Measurements from ENCODE around the gene SMARCC2. TPM values are rescaled to one million over a fixed set of nuclear protein-coding genes. Genes with fewer than 3 reads are reported as not detected.
A peak's percentile ranks its signal among the peaks of the same experiment; 100 is the strongest.

The SMARCC2 gene
- total and polyA plus RNA-seq, 2 of the 13 experiments (the other 11 are each of a cell fraction or from before 2014, with no cell fraction given): 21.3 to 24.1 TPM

- TF ChIP-seq ZNF142 (CRISPR knock-in tag; IDR thresholded peaks at IDR 0.05) (no peak; the same call in 1 of the 2 replicates), YY1 (IDR thresholded peaks at IDR 0.05; ENCODE audit: insufficient read depth, insufficient replicate concordance, low read depth, low read length) (peak; percentile 81), SMYD3 (CRISPR knock-in tag; IDR thresholded peaks at IDR 0.05) (0 out of 2 replicates have a peak, but pooled peaks have one; percentile 53), FOXA3 (CRISPR knock-in tag; IDR thresholded peaks at IDR 0.05) (peak; percentile 71), ZNF713 (CRISPR knock-in tag; IDR thresholded peaks at IDR 0.05) (no peak), AGO2 (optimal IDR thresholded peaks at IDR 0.05; ENCODE audit: low read depth, low read length) (peak; percentile 99), ZNF136 (CRISPR knock-in tag; IDR thresholded peaks at IDR 0.05; ENCODE audit: low read depth) (no peak), ZNF768 (CRISPR knock-in tag; IDR thresholded peaks at IDR 0.05) (peak; percentile 16; the same call in 1 of the 2 replicates), HIVEP1 (CRISPR knock-in tag; IDR thresholded peaks at IDR 0.05) (peak; percentile 83), FIP1L1 (IDR thresholded peaks at IDR 0.05; ENCODE audit: borderline replicate concordance, insufficient read depth, low read depth, low read length) (peak; percentile 81; the same call in 1 of the 2 replicates), ZNF709 (CRISPR knock-in tag; IDR thresholded peaks at IDR 0.05) (peak; percentile 78; the same call in 1 of the 2 replicates), HNRNPLL (IDR thresholded peaks at IDR 0.05; ENCODE audit: low read depth, low read length, poor library complexity, severe bottlenecking) (peak; percentile 92), ZFY (CRISPR knock-in tag; IDR thresholded peaks at IDR 0.05) (peak; percentile 86), ZNF460 (CRISPR knock-in tag; IDR thresholded peaks at IDR 0.05; ENCODE audit: borderline replicate concordance) (no peak; the same call in 1 of the 2 replicates), ZMAT3 (CRISPR knock-in tag; conservative IDR thresholded peaks at IDR 0.05) (peak; percentile 53; the same call in 1 of the 2 replicates), ZNF224 (CRISPR knock-in tag; IDR thresholded peaks at IDR 0.05) (peak; percentile 71; the same call in 1 of the 2 replicates), ZNF296 (CRISPR knock-in tag; conservative IDR thresholded peaks at IDR 0.05) (no peak), ZEB1 (IDR thresholded peaks at IDR 0.05; ENCODE audit: insufficient replicate concordance, low read depth) (no peak), ZSCAN9 (CRISPR knock-in tag; IDR thresholded peaks at IDR 0.05; ENCODE audit: borderline replicate concordance) (no peak), SMARCC2 (IDR thresholded peaks at IDR 0.05) (no peak), TOE1 (CRISPR knock-in tag; IDR thresholded peaks at IDR 0.05) (peak; percentile 65; the same call in 1 of the 2 replicates)
- TF ChIP-seq, protein P1, sequence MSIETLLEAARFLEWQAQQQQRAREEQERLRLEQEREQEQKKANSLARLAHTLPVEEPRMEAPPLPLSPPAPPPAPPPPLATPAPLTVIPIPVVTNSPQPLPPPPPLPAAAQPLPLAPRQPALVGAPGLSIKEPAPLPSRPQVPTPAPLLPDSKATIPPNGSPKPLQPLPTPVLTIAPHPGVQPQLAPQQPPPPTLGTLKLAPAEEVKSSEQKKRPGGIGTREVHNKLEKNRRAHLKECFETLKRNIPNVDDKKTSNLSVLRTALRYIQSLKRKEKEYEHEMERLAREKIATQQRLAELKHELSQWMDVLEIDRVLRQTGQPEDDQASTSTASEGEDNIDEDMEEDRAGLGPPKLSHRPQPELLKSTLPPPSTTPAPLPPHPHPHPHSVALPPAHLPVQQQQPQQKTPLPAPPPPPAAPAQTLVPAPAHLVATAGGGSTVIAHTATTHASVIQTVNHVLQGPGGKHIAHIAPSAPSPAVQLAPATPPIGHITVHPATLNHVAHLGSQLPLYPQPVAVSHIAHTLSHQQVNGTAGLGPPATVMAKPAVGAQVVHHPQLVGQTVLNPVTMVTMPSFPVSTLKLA (IDR thresholded peaks at IDR 0.05): peak; percentile 96
These were observed 71.2 kb downstream of the SMARCC2 start, which contains the start of gene ZC3H10 (continued) for GRCh38 chr12:56117778-56118687.
